Testis (tissue), 2 donors: ENCODE data around the gene CD300E.

ENCODE experiments used
- POLR2A ChIP-seq: fragments of 450-650 bp; IDR thresholded peaks from one replicate; pipeline ENCODE4 v1.6.1; 2017; ENCODE audit warnings: antibody characterized with exemption, mild to moderate bottlenecking, moderate library complexity
- TF ChIP-seq, protein P1 (sequence below), 3 experiments: fragments of 450-650 bp in 2 of 3; fragments of 200-600 bp in 1 of 3; sonication (generic) in 1 of 3; IDR thresholded peaks; one replicate each; pipeline ENCODE4 v1.5.1; 2016 to 2019; ENCODE audit warnings: antibody characterized with exemption in 3 of 3, mild to moderate bottlenecking in 2 of 3, moderate library complexity in 1 of 3

DNA sequence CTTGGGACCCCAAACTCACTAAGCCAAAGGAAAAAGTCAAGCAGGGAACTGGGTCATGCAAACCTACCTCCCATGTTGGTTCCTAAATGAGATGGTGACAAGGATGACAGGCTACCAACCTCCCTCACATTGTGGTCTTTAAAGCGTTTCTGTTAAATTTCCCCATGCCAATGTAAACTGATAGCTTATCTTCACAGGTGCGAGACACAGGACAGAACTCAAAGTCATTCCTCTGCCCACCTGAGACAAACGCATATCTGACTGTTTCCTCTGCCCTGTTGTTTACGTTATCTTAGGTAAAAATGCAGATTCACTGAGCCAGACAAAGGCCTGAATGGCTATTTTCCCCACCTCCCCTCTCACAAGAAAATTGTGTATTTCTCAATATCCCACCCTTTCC lies 19.0 kb upstream of the CD300E start:
- TF ChIP-seq, protein P1, sequence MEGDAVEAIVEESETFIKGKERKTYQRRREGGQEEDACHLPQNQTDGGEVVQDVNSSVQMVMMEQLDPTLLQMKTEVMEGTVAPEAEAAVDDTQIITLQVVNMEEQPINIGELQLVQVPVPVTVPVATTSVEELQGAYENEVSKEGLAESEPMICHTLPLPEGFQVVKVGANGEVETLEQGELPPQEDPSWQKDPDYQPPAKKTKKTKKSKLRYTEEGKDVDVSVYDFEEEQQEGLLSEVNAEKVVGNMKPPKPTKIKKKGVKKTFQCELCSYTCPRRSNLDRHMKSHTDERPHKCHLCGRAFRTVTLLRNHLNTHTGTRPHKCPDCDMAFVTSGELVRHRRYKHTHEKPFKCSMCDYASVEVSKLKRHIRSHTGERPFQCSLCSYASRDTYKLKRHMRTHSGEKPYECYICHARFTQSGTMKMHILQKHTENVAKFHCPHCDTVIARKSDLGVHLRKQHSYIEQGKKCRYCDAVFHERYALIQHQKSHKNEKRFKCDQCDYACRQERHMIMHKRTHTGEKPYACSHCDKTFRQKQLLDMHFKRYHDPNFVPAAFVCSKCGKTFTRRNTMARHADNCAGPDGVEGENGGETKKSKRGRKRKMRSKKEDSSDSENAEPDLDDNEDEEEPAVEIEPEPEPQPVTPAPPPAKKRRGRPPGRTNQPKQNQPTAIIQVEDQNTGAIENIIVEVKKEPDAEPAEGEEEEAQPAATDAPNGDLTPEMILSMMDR (IDR thresholded peaks at IDR 0.05): no peak
- no peak for TF ChIP-seq POLR2A
